Activated CD4-positive, alpha-beta memory T cell treated with anti-CD3 and anti-CD28 coated beads for 36 hours (primary cell): Measurements from ENCODE around the gene NAALADL1. TPM values are rescaled to one million over a fixed set of nuclear protein-coding genes. Genes with fewer than 3 reads are reported as not detected.

Experiments used
- CTCF ChIA-PET: fragments of 350-600 bp; sonication (Branson Sonifier 250); formaldehyde crosslinking; loops from one replicate; lab custom pipeline; 2021; ENCODE audit warnings: antibody characterized with exemption, inconsistent platforms; lab: Charles Lee
- POLR2A ChIA-PET: fragments of 350-600 bp; sonication (Branson Sonifier 250); formaldehyde crosslinking; loops from one replicate; lab custom pipeline; 2021; ENCODE audit warnings: antibody characterized with exemption; lab: Charles Lee
- DNase-seq: peaks from one replicate; pipeline ENCODE4 v3.0.0-alpha.2; 2020
- H3K27ac Mint-ChIP-seq: one replicate; pipeline ENCODE4 v1.8.0; 2021; ENCODE audit warnings: mixed read lengths
- H3K27me3 Mint-ChIP-seq: one replicate; pipeline ENCODE4 v1.8.0; 2021; ENCODE audit warnings: mixed read lengths
- H3K36me3 Mint-ChIP-seq: one replicate; pipeline ENCODE4 v1.8.0; 2021; ENCODE audit warnings: mixed read lengths
- H3K4me1 Mint-ChIP-seq: one replicate; pipeline ENCODE4 v1.8.0; 2021; ENCODE audit warnings: low read depth, mixed read lengths
- H3K4me3 Mint-ChIP-seq: one replicate; pipeline ENCODE4 v1.8.0; 2021; ENCODE audit warnings: mild to moderate bottlenecking, mixed read lengths
- H3K9me3 Mint-ChIP-seq: one replicate; pipeline ENCODE4 v1.8.0; 2021; ENCODE audit warnings: mixed read lengths
- intact Hi-C: fragments of 100-400 bp; cut with micrococcal nuclease; formaldehyde crosslinking; loops from one replicate; pipeline ENCODE4 v1.15.1; 2023
- total RNA-seq, 2 experiments: library from RNA; stranded (reverse); gene quantifications; one replicate each; pipeline ENCODE4 v1.2.3, GENCODE V29; 2021

NAALADL1 gene
- total RNA-seq, 2 experiments from 2014 or later, result 13.8 to 15.2 TPM

DNA sequence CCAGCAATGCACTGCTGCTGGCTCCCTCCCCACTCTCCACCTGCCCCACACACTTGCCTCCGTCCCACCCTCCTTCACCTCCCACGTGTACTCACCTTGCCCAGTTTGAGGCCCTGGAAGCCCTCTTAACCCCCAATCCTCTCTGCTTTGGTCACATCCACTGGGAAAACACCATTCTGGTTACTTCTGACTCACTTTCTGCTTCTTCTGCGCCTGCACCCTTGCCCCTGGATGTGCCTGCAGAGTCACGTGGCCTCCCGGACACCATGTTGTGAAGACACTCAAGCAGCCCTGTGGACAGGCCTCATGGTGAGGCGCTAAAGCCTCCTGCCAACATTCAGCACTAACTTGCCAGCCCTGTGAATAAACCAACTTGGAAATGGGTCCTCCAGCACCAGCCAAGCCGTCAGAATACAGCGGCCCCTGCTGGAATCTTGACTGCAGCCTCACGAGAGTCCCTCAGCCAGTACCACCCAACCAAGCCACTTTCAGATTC lies 2.6 kb upstream of the NAALADL1 start:
- CTCF ChIA-PET, result no interaction called here
- intact Hi-C loops, result loop anchor here (5.0 kb wide), 1 partner anchor 49 kb away; the partner anchor contains the start of gene ARL2

DNA sequence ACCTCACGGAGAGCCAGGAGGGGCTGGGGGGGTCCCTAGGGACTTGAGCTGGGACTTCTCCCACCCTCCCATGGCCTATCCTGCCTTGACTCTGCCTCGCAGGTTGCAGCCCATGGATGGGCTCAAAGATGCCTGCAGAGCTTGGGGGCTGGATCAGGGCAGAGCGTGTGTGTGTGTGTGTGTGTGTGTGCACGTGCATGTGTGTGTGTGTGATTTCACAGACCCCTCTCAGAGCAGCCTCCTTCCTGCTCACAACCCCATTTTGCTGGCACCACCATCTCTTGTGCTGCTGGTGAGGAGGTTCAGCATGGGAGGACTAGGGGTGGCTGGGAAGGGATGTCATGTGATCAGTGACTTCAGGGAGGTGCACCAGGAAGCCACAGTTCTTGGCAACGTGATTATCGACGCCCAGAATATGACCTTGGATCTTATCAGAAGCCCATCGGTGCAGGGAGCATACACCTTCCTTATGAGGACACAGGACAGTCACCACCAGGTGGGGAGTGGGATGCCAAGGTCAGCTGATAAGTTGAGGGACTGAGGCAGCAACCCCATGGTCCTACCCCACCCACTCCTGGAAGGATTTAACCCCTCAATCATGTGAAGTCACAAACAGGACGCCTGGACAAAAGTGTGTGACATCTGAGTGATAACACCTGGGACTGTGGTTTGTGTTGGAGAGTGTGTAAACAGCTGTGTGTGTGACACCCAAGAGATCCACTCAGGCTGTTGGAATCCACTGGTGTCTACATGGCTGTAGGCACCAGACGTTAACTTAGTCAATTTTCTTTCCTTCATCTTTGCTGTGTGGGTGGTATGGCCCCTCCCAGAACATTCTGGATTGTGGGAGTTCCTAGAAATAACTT lies 1.8 kb upstream of the NAALADL1 start:
- Mint-ChIP-seq H3K27me3 (no peaks in the 10 kb centered on the region), H3K4me1 (no peaks in the 10 kb centered on the region), H3K9me3 (no peaks in the 10 kb centered on the region), H3K27ac (no peak overlapping the region), H3K36me3 (no peaks in the 10 kb centered on the region), H3K4me3 (no peak overlapping the region)
- intact Hi-C loops, result loop anchor here (5.0 kb wide), 1 partner anchor 48 kb away; the partner anchor contains the start of gene ARL2
- CTCF ChIA-PET, result no interaction called here
- DNase-seq, result no peak
- POLR2A ChIA-PET, result no interaction called here

More for the DNA sequence above, 2.6 kb upstream of the NAALADL1 start:
- DNase-seq, result no peak
- no peak overlapping the region for H3K27ac Mint-ChIP-seq
- H3K36me3 Mint-ChIP-seq, result no peaks in the 10 kb centered on the region
- no peaks in the 10 kb centered on the region for H3K27me3 Mint-ChIP-seq
- no peaks in the 10 kb centered on the region for H3K4me1 Mint-ChIP-seq
- POLR2A ChIA-PET, result no interaction called here
- no peak overlapping the region for H3K4me3 Mint-ChIP-seq
- no peaks in the 10 kb centered on the region for H3K9me3 Mint-ChIP-seq

DNA sequence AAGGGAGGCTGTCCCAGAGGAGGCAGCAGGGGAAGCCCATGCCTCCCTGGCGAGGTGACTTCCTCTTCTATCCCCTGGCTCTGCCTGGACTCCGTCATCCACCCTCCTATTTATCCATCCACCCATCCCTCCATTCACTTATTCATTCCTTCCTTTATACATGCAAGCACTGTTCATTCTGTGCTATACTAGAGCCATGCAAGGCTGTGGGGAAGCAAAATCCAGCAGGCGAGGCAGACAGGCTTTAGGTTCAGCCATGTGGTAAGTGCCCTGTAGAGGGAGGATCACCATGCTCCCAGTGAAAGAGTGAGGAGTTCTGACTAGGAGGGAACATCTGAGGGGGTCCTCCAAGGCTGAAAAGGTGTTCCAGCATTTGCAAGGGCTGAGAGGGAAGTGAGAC lies 1.2 kb upstream of the NAALADL1 start:
- ChIA-PET POLR2A (no interaction called here), CTCF (interaction anchor here (1.4 kb wide), 1 partner anchor 47 kb away, joined by 3 read pairs; no protein-coding TSS in a partner anchor)
- H3K9me3 Mint-ChIP-seq, result no peaks in the 10 kb centered on the region
- H3K4me1 Mint-ChIP-seq, result peaks cover 3% of the 10 kb centered on the region
- intact Hi-C loops, result no loop called here
- H3K27me3 Mint-ChIP-seq, result no peaks in the 10 kb centered on the region
- H3K27ac Mint-ChIP-seq, result no peak overlapping the region
- no peak overlapping the region for H3K4me3 Mint-ChIP-seq
- DNase-seq, result no peak
- H3K36me3 Mint-ChIP-seq, result no peaks in the 10 kb centered on the region

DNA sequence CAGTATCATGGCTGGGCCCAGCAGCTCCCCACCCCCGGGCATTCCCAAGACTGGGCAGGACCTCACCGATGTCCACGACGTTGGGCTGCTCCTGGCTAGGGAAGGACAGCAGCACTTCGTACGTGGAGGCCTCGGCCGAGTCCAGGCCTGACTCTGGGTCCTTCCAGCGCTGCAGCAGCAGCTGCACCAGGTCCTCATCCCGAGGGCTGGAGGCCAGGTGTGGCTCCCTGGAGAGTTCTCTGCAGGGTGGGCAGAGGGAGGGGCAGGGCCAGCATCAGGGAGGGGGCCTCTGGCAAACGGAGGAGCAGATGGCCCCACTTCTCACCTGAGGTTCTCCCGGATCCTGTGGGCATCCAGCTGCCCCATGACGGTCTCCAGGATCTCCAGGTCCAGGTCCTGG lies 341 bp downstream of the NAALADL1 start:
- Mint-ChIP-seq H3K9me3 (no peaks in the 10 kb centered on the region), H3K27ac (no peak overlapping the region), H3K4me1 (peaks cover 14% of the 10 kb centered on the region), H3K27me3 (no peaks in the 10 kb centered on the region), H3K36me3 (no peaks in the 10 kb centered on the region), H3K4me3 (no peak overlapping the region)
- DNase-seq, result no peak
- POLR2A ChIA-PET, result no interaction called here
- CTCF ChIA-PET, result no interaction called here
- intact Hi-C loops, result no loop called here

DNA sequence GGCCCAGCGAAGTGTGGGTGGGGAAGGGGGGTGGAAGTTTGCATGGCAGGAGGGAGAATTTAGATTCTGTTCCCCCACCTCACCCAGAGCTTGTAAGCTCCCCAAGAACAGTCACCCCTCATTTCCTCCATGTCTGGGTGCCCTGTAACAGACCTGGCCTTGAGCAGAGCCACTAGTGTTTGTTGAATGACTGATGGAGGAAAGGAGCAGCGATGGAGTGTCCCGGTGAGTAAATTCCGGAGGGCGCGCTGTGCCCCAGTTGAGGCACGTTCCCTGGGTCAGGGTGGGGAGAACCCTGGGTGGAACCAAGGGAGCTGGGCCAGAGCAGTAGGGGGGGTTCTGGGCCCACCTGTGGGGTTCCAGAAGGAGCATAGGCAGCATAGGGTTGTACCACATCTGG lies 827 bp downstream of the NAALADL1 start:
- H3K36me3 Mint-ChIP-seq, result no peaks in the 10 kb centered on the region
- no peaks in the 10 kb centered on the region for H3K27me3 Mint-ChIP-seq
- no peak for DNase-seq
- no peak overlapping the region for H3K27ac Mint-ChIP-seq
- ChIA-PET CTCF (no interaction called here), POLR2A (no interaction called here)
- intact Hi-C loops, result no loop called here
- H3K4me1 Mint-ChIP-seq, result peaks cover 14% of the 10 kb centered on the region
- no peaks in the 10 kb centered on the region for H3K9me3 Mint-ChIP-seq
- no peak overlapping the region for H3K4me3 Mint-ChIP-seq

DNA sequence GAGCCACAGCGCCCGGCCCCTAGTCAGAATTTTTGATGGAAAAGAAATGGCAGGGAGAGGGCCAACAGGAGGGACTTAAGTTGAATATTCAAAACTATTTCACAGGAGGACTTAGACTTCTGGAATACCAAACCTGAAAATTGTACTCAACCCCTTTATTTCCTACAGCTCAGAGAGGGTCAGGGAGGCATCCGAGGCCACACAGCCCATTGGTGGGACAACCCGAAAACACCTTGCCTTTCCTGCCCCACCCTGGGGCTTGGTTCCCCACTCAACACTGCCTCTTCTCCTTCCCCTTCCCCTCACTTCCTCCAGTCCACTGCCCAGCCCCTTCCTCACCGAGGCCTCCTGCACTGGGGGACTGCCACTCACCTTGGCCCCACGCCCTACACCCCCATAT lies 1.4 kb downstream of the NAALADL1 start:
- Mint-ChIP-seq H3K4me1 (peaks cover 14% of the 10 kb centered on the region), H3K27me3 (no peaks in the 10 kb centered on the region), H3K27ac (no peak overlapping the region), H3K36me3 (no peaks in the 10 kb centered on the region), H3K4me3 (no peak overlapping the region), H3K9me3 (no peaks in the 10 kb centered on the region)
- no peak for DNase-seq
- intact Hi-C loops, result no loop called here
- CTCF ChIA-PET, result no interaction called here
- POLR2A ChIA-PET, result no interaction called here

DNA sequence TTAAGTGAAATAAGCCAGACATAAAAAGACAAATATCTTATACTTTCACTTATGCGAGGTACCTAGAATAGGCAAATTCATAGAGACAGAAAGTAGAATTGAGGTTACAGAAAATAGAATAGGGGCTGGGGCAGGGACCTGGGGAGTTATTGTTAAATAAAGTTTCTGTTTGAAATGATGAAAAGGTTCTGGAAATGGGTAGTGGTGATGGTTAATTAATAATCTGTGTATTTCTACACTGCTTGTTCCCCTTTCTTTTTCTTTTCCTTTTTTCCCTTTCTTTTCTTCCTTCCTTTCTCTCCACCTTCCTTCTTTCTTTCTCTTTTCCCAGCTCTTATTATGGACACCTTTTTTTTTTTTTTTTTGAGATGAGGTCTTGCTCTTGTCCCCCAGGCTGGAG lies 2.8 kb downstream of the NAALADL1 start:
- no peaks in the 10 kb centered on the region for H3K9me3 Mint-ChIP-seq
- no peaks in the 10 kb centered on the region for H3K27me3 Mint-ChIP-seq
- H3K27ac Mint-ChIP-seq, result no peak overlapping the region
- no peak for DNase-seq
- ChIA-PET POLR2A (interaction anchor here (0.6 kb wide), 1 partner anchor 117 kb away, joined by 3 read pairs; no protein-coding TSS in a partner anchor), CTCF (interaction anchor here (0.9 kb wide), 1 partner anchor 206 kb away, joined by 3 read pairs; no protein-coding TSS in a partner anchor)
- intact Hi-C loops, result no loop called here
- H3K4me1 Mint-ChIP-seq, result peaks cover 14% of the 10 kb centered on the region
- H3K36me3 Mint-ChIP-seq, result no peaks in the 10 kb centered on the region
- no peak overlapping the region for H3K4me3 Mint-ChIP-seq

DNA sequence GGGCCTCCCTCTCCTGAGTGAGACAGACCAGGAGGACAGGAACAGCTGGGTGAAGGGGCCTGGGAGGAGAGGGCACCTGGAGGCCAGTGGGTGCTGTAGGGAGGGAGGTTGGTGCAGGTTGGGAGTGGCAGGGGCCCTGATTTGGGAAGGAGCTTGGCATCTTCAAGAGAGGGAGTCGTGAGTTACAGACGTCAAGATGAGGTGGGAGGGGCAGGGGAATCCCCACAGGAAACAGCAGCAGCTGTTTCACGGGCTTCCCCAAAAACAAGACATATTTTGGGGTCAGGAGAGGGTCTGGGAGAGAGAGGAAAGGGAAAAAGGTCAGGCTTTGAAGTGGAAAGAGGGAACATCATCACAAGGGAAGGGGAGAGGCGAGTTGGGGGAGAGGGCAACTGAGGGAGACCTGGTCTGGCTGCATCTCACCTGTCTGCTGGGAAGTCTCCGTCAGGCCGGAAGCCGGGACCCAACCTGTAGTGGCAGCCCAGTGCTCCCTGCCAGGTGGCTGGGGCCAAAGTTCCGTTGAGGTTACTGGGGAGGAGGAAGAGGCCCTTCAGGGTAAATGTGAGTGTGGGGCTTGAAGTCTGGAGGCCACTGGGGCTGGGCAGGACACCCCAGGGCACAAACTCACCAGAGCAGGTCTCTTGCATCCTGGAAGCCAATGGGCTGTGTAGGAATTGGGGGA lies 4.4 kb downstream of the NAALADL1 start:
- DNase-seq, result peak; percentile 32
- Mint-ChIP-seq H3K36me3 (no peaks in the 10 kb centered on the region), H3K27me3 (no peaks in the 10 kb centered on the region), H3K4me1 (peaks cover 14% of the 10 kb centered on the region), H3K27ac (peak overlapping the region; percentile 5), H3K4me3 (peak overlapping the region; percentile 8), H3K9me3 (no peaks in the 10 kb centered on the region)
- intact Hi-C loops, result no loop called here
- CTCF ChIA-PET, result no interaction called here
- POLR2A ChIA-PET, result no interaction called here

DNA sequence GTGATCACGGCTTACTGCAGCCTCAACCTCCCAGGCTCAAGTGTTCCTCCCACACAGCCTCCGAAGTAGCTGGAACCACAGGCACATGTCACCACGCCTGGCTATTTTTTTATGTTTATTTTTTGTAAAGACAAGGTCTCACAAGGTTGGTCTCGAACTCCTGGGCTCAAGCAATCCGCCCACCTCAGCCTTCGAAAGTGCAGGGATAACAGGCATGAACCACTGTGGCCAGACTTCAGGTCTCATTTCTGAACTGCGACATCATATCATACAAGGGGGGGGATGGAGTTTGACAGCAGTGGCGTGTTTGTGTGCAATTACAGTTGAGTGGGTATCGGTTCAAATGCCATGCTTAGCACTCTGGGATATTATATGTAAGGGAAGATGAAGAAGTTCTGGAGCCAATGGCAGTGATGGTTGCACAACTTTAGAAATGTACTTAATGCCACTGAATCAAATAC lies 6.9 kb downstream of the NAALADL1 start:
- no peaks in the 10 kb centered on the region for H3K36me3 Mint-ChIP-seq
- H3K27ac Mint-ChIP-seq, result no peak overlapping the region
- peaks cover 26% of the 10 kb centered on the region for H3K4me1 Mint-ChIP-seq
- DNase-seq, result peak; percentile 24
- no peaks in the 10 kb centered on the region for H3K9me3 Mint-ChIP-seq
- intact Hi-C loops, result no loop called here
- POLR2A ChIA-PET, result no interaction called here
- no peak overlapping the region for H3K4me3 Mint-ChIP-seq
- CTCF ChIA-PET, result interaction anchor here (0.7 kb wide), 1 partner anchor 59 kb away, joined by 3 read pairs; no protein-coding TSS in a partner anchor
- H3K27me3 Mint-ChIP-seq, result no peaks in the 10 kb centered on the region

DNA sequence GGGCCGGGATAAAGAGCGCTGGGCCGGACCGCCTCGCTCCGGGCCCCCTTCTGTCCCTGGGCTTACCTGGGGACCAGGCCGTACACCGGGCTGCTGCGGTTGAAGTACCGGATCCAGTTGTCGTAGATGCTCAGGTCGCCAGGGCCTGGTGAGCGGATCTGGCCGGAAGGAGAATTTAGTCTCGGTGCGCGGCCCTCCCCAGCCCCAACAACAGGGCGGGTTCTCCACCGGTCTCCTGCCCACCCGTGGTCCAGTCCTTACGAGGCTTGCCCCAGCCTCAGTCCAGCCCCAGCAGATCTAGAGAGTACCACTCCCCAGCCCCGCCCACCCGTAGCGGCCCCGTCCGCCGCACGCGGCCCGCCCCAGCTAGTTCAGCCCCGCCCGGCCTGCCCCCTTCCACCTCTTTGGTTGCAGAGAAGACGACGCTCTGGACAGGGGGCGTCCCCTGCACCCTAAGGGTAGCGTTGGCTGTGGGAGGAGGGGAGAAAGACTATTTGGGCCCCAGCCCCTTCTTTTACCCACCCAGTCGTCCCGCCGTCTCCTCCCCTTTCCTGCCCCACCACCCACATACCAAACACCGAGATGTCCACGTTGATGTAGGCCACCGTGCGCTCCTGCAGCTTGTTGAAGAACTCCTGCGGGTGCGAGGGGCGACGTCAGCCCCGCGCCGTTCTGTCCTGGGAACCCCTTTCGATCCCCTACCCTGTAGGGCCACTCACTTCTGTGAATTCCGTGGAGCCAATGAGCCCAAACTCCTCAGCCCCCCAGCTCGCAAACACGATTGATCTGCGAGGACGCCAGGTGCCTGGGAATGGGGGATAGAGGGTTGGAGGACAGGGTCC lies 10.6 kb downstream of the NAALADL1 start:
- POLR2A ChIA-PET, result no interaction called here
- Mint-ChIP-seq H3K27ac (peak overlapping the region; percentile 65), H3K27me3 (no peaks in the 10 kb centered on the region), H3K36me3 (peaks cover 10% of the 10 kb centered on the region), H3K4me3 (peak overlapping the region; percentile 77), H3K4me1 (peaks cover 15% of the 10 kb centered on the region), H3K9me3 (no peaks in the 10 kb centered on the region)
- DNase-seq, result peak; percentile 40
- CTCF ChIA-PET, result interaction anchor here (0.5 to 2.7 kb wide), 3 partner anchors 34 to 315 kb away, joined by 3 to 9 read pairs (median 3); partner anchors contain the start of gene ARL2
- intact Hi-C loops, result no loop called here

DNA sequence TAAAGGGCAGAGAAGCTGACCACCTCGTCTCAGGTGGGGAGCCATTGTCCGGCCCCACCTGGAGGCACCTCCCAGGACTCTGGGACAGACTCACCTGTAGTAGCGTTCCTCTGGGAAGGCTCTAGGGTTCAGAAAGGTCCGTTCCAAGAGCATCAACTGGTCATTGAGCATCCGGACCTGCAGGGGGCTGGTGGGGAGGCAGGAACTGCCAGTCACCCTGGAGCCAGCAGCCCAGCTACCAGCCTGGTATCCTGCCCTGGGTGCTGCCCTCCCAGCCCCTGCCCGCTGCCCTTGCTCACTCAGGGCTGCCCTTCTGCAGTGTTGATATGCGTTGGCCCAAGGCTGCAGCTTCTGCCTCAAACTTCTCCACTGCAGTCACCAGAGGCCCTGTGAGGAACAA lies 12.6 kb downstream of the NAALADL1 start:
- CTCF ChIA-PET, result interaction anchor here (1.0 kb wide), 1 partner anchor 31 kb away, joined by 5 read pairs; the partner anchor contains the start of gene ARL2
- Mint-ChIP-seq H3K9me3 (no peaks in the 10 kb centered on the region), H3K27ac (no peak overlapping the region), H3K36me3 (peaks cover 10% of the 10 kb centered on the region), H3K4me1 (peaks cover 20% of the 10 kb centered on the region), H3K27me3 (no peaks in the 10 kb centered on the region), H3K4me3 (no peak overlapping the region)
- intact Hi-C loops, result no loop called here
- POLR2A ChIA-PET, result no interaction called here
- no peak for DNase-seq
